Mononuclear cell (primary cell): ENCODE data around the gene SLC10A7. TPM values are rescaled to one million over a fixed set of nuclear protein-coding genes. Genes with fewer than 3 reads are reported as not detected.

Experiments
- H3K27me3 ChIP-seq: 2 replicates; pipeline ENCODE4 v1.6.0; 2011; ENCODE audit warnings: low read length, control low read depth; ENCODE audit not compliant: insufficient read depth
- H3K4me1 ChIP-seq: 2 replicates; pipeline ENCODE4 v1.5.1; 2011; ENCODE audit warnings: mild to moderate bottlenecking, low read length, control low read depth; ENCODE audit not compliant: insufficient read depth
- H3K4me3 ChIP-seq: 2 replicates; pipeline ENCODE4 v1.5.1; 2011; ENCODE audit warnings: mild to moderate bottlenecking, low read length, moderate library complexity
- H3K9me3 ChIP-seq: 2 replicates; pipeline ENCODE4 v1.5.1; 2011; ENCODE audit warnings: low read depth, mild to moderate bottlenecking, control low read depth, low read length
- total RNA-seq: library from RNA; depleted of rRNA; stranded (reverse); fragments of >200 nt; gene quantifications from one replicate; pipeline ENCODE4 v1.2.3, GENCODE V29; 2012

SLC10A7 gene
- total RNA-seq, 1 donor: 12.8 TPM

DNA sequence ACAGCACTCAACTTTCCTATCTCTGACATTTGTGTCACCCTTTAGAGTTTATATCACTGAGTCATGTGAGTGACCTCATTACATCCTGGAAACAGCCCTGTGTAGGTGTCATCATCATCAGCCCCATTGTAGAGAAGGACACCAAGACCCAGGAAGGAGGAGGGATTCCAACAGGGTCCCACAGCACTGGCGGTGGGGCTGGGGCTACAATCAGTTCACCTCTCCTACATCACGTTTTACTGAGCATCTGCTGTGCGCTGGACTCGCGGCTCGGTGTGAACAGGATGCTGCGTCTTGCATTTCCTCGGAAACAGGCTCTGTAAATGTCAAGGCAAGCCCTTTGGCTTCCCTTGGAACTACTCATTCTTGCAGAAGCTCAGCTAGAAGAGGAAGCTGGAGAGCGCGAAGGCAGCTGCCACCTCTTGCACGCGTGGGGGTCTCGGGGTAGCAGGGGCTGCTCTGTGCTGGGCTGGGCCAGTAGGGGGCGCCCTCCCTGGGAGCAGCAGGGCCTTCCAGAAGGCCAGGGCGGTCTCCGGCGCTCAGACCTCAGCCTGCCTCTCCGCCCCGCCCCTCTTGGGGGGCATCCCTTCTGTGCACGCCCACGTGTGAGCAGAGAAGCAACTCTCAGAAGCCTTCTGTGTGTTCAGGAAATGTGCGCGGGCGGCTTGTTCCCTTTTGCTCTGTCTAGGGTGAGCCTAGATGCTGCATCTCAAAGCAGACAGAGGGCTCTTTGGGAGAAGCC is 278.4 kb downstream of the SLC10A7 start:
- H3K9me3 ChIP-seq: no peaks in the 10 kb centered on the region
- peaks cover 10% of the 10 kb centered on the region for H3K4me1 ChIP-seq
- H3K27me3 ChIP-seq: no peaks in the 10 kb centered on the region
- H3K4me3 ChIP-seq: no peak overlapping the region

DNA sequence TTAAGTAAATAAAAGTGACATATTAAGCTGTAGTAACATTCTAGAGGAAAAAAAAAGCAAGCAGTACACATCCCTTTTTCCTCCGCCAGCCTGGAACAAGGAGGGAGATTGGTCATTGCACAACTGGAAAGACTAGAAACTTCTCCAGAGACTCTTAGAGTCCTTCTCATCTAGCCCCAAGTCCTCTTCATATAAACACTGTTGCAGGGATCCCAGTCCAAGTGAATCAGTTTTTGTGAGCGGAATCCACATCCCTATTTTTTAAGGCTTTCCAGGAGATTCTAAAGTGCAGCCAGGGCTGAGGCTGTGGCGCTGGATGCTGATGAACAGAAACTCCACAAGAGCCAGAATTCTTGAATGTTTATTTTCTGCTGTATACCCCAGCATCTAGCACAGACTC is 283.6 kb downstream of the SLC10A7 start:
- Histone ChIP-seq H3K4me3 (no peak overlapping the region), H3K9me3 (no peaks in the 10 kb centered on the region), H3K27me3 (no peaks in the 10 kb centered on the region), H3K4me1 (peaks cover 5% of the 10 kb centered on the region)

GRCh38 chr4:146237092-146237491 is 284.6 kb downstream of the SLC10A7 start:
- H3K9me3 ChIP-seq: no peaks in the 10 kb centered on the region
- peaks cover 4% of the 10 kb centered on the region for H3K4me1 ChIP-seq
- no peak overlapping the region for H3K4me3 ChIP-seq
- no peaks in the 10 kb centered on the region for H3K27me3 ChIP-seq

DNA sequence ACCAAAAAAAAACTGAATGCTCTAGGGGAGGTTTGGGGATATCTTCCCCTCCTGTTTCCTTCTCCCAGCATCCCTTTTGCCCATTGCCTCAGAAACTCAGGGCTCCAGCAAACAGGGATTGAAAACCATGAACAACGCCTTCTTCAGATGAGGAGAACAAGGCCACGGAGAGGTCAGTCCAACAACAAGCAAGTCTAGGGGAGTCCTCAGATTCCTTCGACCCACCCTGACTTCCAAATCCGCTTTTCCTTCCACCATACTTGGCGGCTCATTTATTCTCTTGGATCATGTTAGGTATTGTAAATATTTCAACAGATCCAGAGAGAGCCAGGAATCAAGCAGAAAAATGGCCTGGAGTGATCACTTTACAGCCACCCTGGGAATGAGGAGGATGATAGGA is 285.5 kb downstream of the SLC10A7 start:
- Histone ChIP-seq H3K9me3 (no peaks in the 10 kb centered on the region), H3K27me3 (no peaks in the 10 kb centered on the region), H3K4me1 (peaks cover 4% of the 10 kb centered on the region), H3K4me3 (no peak overlapping the region)

DNA sequence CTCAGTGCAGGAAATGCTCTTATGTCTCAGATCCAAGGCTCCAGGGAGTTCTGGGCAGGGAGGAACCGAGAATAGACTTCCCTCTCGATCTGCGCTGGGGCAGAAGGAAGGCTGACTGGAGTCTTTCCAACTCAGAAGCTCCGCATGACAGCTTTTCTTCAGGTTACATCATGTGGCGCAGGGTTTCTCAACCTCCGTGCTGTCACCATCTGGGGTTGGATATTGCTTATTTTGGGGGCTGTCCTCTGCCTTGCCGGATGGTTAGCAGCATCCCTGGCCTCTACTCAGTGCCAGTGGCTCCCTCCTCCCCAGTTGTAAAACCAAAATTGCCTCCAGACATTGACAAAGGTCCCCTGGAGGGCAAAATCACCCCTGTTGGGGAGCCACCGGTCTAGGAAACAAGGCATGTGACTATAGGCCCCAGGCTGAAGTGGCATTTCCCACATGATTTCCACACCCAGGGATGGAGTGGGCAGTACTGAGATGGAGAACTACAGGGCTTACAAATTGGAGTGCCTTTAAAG is 286.0 kb downstream of the SLC10A7 start:
- H3K27me3 ChIP-seq: no peaks in the 10 kb centered on the region
- H3K4me1 ChIP-seq: peaks cover 4% of the 10 kb centered on the region
- no peak overlapping the region for H3K4me3 ChIP-seq
- no peaks in the 10 kb centered on the region for H3K9me3 ChIP-seq

DNA sequence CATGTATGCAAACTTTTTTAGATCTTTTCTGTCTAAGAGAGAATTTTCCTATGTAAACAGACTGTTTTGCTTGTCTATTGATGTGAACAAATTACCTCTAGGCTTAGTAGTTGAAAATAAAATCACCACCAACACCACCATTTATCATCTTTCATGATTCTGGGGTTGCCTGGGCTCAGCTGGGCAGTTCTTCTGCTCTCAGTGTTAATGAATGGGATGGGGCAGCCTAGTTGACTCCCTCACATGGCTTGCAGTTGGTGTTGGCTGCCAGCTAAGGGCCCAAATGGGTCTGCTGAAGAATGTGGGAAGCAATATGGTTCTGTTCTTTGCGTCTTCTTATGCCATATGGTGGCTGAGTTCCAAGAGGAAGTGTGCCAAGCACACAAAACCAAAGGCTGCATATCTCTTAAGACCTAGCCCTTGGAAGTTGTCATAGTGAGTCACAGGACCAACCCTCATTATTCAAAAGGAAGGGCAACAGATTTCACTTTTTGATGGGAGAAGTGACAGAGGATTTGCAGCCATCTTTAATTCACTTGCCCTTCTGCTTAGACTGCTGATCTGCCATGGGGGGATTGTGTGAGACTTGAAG is 289.5 kb downstream of the SLC10A7 start:
- peaks cover 4% of the 10 kb centered on the region for H3K4me1 ChIP-seq
- H3K27me3 ChIP-seq: no peaks in the 10 kb centered on the region

DNA sequence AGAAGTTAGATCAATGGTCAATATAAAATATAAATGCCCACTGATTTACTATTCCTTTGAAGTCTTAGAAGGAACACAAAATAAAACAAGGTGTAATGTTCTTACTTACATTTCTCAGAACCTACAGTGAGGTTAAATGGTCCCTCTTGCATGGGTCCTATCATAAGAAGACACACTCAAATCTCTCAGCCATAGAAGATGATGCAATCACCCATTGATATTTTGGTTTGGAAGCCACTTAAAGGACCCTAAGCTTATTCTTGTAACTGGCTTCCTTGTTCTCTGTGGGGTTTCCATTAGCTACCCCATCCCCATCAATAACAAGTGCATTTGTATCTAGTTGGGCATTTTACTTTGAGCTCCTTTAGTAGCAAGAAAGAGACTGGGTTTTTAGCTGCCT is 292.3 kb downstream of the SLC10A7 start:
- H3K27me3 ChIP-seq: no peaks in the 10 kb centered on the region
- H3K4me3 ChIP-seq: no peak overlapping the region
- H3K9me3 ChIP-seq: no peaks in the 10 kb centered on the region
- no peaks in the 10 kb centered on the region for H3K4me1 ChIP-seq

More for the DNA sequence above, 289.5 kb downstream of the SLC10A7 start:
- H3K4me3 ChIP-seq: no peak overlapping the region
- H3K9me3 ChIP-seq: no peaks in the 10 kb centered on the region

DNA sequence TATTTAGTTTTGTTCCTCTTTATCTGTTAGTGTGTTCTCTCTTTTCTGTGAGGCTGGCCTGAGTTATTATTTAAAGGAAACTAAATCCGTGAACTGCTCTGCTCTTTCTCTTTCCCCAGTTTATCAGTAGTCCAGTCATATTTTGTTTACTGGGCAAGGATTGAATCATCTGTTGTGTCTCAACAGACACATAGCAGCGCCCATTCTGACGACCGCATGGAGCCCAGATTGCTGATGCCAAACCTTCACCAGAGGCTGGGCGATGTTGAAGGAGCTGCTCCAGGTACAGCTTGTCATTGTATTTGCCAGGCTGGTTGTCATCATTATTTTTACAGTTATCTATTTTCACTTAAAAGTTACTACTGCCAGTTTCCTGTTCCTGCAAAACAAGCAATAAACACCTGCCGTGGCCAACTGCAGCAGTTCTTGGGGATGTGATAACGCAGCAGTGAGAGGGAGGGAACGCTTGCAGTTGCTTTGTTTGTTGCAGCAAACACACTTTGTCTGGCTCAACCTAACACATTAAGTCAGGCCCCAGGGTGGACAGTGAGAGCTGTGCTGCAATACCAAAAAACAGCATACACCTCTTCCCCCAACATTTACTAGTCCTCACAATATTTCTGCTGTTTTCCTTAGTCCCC is 297.3 kb downstream of the SLC10A7 start:
- H3K4me3 ChIP-seq: no peak overlapping the region
- H3K4me1 ChIP-seq: no peaks in the 10 kb centered on the region
- no peaks in the 10 kb centered on the region for H3K27me3 ChIP-seq
- H3K9me3 ChIP-seq: no peaks in the 10 kb centered on the region

GRCh38 chr4:146222313-146222712 is 299.4 kb downstream of the SLC10A7 start:
- Histone ChIP-seq H3K9me3 (no peaks in the 10 kb centered on the region), H3K27me3 (no peaks in the 10 kb centered on the region), H3K4me3 (no peak overlapping the region), H3K4me1 (no peaks in the 10 kb centered on the region)

GRCh38 chr4:146214238-146214637 is 307.5 kb downstream of the SLC10A7 start, which contains the start of gene REELD1:
TSS of gene REELD1 (plus strand) at chr4:146214538. CDS start at chr4:146216953, 2,415 bp downstream.
- H3K4me3 ChIP-seq: no peak within 1 kb of the TSS
- H3K4me1 ChIP-seq: no peaks in the 10 kb centered on the region
- no peaks in the 10 kb centered on the region for H3K27me3 ChIP-seq
- no peaks in the 10 kb centered on the region for H3K9me3 ChIP-seq

DNA sequence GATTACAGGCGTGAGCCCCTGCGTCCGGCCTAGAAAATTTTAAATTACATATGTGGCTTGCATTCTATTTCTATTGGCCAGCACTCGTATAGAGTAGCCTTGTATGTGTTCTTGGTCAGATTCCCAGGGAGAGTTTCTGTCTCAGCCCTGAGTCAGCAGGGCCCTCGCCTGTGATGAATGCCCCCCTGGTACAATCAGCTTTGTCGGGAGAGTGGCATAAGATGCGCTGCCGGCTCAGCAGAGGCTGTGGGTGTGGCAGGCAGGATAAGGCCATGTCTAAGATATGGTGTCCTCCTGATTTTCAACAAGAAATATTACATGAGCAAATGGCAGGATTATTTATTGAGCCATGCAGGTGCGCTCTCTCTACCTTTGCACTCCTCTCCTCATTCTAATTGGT is 309.0 kb downstream of the SLC10A7 start:
- Histone ChIP-seq H3K9me3 (no peaks in the 10 kb centered on the region), H3K4me1 (no peaks in the 10 kb centered on the region), H3K4me3 (no peak overlapping the region), H3K27me3 (no peaks in the 10 kb centered on the region)

DNA sequence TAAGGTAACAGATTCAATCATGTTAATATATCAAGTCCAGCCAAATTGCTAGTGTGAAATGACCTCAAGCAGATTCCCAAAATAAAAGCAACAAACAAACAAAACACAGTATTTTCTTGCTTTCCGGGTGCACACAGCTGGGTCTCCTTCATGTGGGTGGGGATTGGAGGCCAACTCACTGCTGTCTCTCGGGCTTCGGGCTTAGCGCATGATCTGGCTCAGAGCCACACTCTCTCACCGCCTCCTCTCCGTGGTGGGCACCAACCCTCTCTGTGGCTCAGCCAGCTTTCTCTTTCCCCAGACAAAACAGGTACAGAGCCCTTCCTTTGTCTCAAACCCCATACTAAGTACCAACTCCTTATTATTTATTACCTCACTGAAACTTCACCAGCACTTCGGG is 310.3 kb downstream of the SLC10A7 start:
- H3K27me3 ChIP-seq: no peaks in the 10 kb centered on the region
- H3K4me1 ChIP-seq: no peaks in the 10 kb centered on the region
- no peak overlapping the region for H3K4me3 ChIP-seq
- no peaks in the 10 kb centered on the region for H3K9me3 ChIP-seq

DNA sequence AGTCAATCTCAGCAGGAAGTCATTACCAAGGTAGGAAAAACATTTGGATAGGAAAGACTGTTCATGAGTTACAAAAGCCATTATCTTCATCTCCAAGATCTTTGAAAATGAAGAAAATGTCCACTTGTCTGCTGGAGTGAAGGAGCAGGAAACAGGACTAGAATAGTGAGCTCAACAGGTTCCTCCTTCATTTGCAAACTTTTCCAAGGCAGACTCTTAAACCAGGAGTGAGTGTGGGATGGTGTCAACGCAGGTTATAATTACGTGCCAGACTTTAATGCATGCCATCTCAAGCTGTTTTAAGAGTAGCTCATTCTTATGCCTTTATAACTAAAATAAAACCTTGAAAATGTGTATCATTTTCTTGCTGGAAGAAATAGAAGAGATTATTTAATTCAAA is 310.9 kb downstream of the SLC10A7 start:
- H3K9me3 ChIP-seq: no peaks in the 10 kb centered on the region
- no peak overlapping the region for H3K4me3 ChIP-seq
- no peaks in the 10 kb centered on the region for H3K4me1 ChIP-seq
- no peaks in the 10 kb centered on the region for H3K27me3 ChIP-seq

DNA sequence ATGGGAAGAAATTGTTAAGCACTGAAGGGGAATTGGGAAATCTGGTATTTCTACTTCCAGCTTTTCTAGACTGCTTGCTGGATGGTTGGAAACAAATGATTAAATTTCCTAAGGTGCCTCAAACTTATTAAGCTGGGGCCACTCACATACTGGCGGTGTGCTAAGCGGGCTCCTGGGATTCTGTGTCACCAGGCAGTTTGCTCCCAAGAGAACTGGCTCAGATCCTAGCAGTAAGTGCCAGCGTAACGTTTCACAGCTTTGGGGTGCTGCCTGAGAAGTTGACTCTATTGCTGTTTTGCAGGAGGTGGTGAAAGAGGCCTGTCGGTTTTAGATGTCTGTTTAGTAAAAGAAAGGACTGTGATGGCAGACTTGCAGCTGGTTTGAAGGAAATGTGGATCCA is 314.3 kb downstream of the SLC10A7 start:
- H3K4me3 ChIP-seq: no peak overlapping the region
- H3K9me3 ChIP-seq: no peaks in the 10 kb centered on the region
- no peaks in the 10 kb centered on the region for H3K27me3 ChIP-seq
- H3K4me1 ChIP-seq: no peaks in the 10 kb centered on the region
